Fibroblast of skin of scalp (primary cell): ENCODE measurements around the gene CKS2. TPM values are rescaled to one million over a fixed set of nuclear protein-coding genes. Genes with fewer than 3 reads are reported as not detected.
"Not testable (repeated sequence)": the region's sequence is repeated elsewhere in the genome, so short reads cannot be mapped to it uniquely, and the experiment has no call there.

Source experiments
- DNase-seq: peaks from one replicate; pipeline ENCODE4 v3.0.0-alpha.2; 2013
- polyA plus RNA-seq, 2 experiments: library from polyadenylated mRNA; unstranded; fragments of 120-200 nt; gene quantifications; one replicate each; pipeline ENCODE4 v1.2.1, GENCODE V29; 2013; ENCODE audit not compliant: insufficient read length in 2 of 2

Gene CKS2
- 80.1 TPM for polyA plus RNA-seq (2013, experiment 1 of 2; ENCODE audit: insufficient read length)
- polyA plus RNA-seq (2013, experiment 2 of 2; ENCODE audit: insufficient read length) = 72.5 TPM

- DNase-seq = peak; percentile 100
Observed at GRCh38 chr9:89310475-89311345, at the start of gene CKS2. Gene CKS2 (plus strand): TSS chr9:89311195. CDS start chr9:89311293, 98 bp downstream.

DNA sequence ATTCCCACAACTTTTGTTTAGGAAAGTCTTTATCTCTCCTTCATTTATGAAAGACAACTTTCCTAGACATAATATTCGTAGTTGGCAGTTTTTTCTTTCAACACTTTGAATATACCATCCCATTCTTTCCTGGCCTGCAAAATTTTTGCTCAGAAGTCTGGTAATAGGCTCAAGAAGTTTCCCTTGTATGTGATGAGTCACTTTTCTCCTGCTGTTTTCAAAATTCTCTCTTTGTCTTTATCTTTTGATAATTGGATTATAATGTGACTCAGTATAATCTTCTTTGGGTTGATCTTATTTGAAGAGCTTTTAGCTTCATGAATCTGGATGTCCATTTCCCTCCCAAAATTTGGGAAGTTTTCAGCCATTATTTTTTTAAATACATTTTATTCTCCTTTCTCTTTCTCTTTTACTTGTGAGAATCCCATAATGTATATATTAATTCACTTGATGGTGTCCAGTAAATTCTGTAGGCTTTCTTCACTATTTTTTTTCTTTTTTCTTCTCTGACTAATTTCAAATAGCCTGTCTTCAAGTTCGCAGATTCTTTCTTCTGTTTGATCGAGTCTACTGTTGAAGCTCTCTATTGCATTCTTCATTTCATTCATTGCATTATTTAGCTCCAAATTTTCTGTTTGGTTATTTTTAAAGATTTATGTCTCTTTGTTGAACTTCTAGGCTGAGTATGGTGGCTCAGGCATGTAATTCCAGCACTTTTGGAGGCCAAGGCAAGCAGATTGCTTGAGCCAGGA is 37.3 kb upstream of the CKS2 start:
- no peak for DNase-seq

DNA sequence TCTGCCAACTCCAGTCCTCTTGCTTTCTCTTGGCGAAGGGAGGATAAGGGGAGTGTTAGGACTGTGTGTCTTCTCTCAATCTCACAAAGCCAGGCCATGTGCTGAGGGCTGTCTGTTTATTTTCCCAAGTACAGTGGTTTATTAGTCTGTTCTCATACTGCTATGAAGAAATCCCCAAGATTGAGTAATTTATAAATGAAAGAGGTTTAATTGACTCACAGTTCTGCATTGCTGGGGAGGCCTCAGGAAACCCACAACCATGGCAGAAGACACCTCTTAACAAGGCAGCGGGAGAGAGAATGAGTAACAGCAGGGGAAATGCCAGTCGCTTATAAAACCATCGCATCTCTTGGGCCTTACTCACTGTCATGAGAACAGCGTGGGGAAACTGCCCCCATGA is 36.2 kb upstream of the CKS2 start:
- peak; percentile 75 for DNase-seq

- DNase-seq = not testable (repeated sequence)
Observed at GRCh38 chr9:89276040-89276439, 35.0 kb upstream of the CKS2 start.

DNA sequence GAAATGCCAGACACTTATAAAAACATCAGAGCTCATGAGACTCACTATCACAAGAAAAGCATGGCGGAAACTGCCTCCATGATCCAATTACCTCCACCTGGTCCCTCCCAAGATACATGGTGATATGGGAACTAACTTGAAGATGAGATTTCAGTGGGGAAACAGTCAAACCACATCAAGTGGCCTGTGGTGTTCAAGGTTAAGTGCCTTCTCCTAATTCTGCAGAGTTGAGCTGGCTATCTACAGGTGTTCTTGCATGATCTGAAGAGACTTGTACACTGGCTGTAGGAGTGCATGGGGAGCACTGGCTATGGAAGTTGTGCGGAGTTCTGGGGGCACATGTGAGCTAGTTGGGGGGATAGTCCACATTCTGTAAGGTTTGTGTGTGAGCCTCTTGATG is 34.0 kb upstream of the CKS2 start:
- no peak for DNase-seq

- no peak for DNase-seq
Observed at GRCh38 chr9:89277454-89277853, 33.5 kb upstream of the CKS2 start.

- no peak for DNase-seq
Observed at GRCh38 chr9:89278551-89278950, 32.4 kb upstream of the CKS2 start.

- DNase-seq = peak; percentile 70
Observed at GRCh38 chr9:89278997-89279739, 31.8 kb upstream of the CKS2 start.

DNA sequence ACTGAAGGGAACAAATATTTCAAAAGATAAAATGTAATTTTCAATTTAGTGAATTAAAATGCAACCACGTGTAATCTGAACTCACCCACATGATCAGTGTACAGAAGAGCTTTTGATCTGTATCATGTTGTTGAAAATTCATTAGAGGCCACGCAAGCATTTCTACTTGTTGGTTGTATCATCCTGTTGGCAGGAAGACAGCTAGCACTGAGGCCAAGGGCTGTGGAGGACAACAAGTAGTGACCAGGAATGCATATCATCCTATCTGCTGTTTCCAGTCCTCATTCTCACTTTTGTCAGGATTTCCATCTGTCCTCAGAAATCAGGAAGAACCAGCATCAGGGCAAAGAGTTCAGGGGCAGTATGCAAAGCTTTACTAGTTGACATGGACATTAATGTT is 29.9 kb upstream of the CKS2 start:
- no peak for DNase-seq

- not testable (repeated sequence) for DNase-seq
Observed at GRCh38 chr9:89282248-89282968, 28.6 kb upstream of the CKS2 start.

GRCh38 chr9:89284076-89284475 is 26.9 kb upstream of the CKS2 start:
- no peak for DNase-seq

- no peak for DNase-seq
Observed at GRCh38 chr9:89291741-89292140, 19.3 kb upstream of the CKS2 start.

DNA sequence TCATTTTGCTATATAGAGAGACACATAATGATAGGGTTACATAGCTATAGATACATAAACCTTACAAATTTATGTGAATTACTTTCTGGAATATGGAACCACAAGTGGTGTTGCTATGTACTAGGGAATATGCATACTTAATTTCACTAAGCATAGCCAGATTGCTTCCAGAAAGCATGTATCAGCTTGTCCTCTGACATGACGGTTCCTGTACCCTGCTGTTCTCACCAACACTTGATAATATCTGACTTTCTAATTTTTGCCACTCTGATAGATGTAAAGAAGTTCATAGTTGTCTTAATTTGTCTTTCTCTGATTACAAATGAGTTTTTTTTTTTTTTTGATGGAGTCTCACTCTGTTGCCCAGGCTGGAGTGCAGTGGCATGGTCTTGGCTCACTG is 18.0 kb upstream of the CKS2 start:
- no peak for DNase-seq

- DNase-seq = no peak
Observed at GRCh38 chr9:89295400-89295799, 15.6 kb upstream of the CKS2 start.

DNA sequence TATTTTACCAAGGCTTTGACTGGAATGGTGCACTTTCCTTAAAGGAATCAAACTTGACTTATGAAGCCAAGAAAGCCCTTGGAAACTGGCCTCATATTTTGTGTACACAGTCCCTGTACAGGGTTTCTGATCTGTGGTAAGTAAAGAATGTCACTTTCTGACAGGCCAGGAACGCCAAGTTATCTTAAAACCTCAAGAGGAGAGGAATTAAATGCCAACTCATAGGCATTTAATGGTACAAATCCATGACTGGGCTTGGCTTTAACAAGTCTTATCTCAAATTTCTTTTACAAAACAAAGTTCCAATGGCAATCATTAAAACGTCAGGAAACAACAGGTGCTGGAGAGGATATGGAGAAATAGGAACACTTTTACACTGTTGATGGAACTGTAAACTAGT is 9.0 kb upstream of the CKS2 start:
- not testable (repeated sequence) for DNase-seq

- no peak for DNase-seq
Observed at GRCh38 chr9:89304020-89304833, 6.8 kb upstream of the CKS2 start.

GRCh38 chr9:89304834-89305188 is 6.2 kb upstream of the CKS2 start:
- no peak for DNase-seq

DNA sequence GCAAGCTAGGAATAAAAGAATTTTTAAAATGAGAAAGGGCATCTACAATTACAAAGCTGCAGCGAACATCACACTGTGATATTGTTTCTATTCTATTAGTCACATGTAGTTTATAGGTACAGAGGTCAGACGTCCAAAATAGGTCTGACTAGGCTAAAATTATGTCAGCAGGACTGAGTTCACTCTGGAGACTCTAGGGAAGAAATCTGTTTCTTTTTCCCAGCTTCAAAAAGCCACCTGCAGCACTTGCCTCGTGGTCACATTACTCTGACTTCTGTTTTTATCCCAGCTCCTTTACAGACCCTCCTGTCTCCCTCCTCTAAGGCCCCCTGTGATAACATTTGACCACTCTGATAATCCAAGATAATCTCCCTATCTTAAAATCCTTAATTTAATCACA is 5.1 kb upstream of the CKS2 start:
- no peak for DNase-seq

DNA sequence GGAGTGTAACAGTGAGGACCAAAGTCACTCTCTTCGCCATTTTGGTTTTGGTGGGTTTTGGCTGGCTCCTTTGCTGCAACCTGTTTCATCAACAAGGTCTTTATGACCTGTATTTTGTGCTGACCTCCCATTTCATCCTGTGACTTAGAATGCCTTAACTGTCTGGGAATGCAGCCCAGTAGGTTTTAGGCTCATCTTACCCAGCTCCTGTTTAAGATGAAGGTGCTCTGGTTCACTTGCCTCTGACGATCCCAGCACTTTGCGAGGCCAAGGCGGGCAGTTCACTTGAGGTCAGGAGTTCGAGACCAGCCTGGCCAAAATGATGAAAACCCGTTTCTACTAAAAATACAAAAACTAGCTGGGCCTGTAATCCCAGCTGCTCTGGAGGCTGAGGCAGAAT is 1.8 kb upstream of the CKS2 start:
- DNase-seq = no peak

DNA sequence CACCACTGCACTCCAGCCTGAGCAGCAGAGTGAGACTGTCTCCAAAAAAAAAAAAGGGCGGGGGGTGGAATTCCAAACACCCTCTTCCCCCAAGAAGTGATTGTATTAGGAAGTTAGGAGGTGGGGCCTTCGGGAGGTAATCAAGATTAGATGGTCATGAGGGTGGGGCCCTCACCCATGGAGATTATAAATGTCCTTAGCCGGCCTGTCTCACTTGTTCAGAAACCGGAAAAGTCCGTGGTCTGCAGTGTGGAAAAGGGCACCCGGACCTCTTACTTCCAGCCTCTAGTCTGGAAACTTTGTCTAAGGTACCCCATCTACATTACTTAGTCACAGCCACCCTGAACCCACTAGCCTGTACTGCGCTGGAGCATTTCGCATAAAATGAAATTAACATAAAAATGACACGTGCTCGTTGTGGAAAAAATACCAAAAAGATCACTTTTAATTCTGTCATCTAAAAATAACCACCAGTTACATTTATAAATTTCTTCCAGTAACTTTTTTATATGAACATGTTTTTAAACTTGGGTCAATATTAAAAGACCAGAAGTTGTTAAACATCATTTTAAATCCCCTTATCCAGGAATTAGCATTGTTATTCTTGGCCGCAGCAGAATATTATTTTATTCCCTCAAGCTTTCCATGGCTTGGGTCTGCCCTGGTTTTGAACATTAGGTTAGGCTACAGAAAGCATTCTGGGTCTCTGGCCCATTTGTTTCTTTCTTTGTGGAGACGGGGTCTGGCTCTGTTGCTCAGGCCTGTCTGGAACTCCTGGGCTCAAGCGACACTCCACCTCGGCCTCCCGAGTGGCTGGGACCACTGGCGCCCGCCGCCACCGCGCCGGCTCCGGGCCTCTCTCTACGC is 1.2 kb upstream of the CKS2 start:
- no peak for DNase-seq
